Measurements from ENCODE around the gene FHIT.

GRCh38 chr3:60366486-60366885 lies 884.8 kb downstream of the FHIT start:
- TF ChIP-seq, protein P1, sequence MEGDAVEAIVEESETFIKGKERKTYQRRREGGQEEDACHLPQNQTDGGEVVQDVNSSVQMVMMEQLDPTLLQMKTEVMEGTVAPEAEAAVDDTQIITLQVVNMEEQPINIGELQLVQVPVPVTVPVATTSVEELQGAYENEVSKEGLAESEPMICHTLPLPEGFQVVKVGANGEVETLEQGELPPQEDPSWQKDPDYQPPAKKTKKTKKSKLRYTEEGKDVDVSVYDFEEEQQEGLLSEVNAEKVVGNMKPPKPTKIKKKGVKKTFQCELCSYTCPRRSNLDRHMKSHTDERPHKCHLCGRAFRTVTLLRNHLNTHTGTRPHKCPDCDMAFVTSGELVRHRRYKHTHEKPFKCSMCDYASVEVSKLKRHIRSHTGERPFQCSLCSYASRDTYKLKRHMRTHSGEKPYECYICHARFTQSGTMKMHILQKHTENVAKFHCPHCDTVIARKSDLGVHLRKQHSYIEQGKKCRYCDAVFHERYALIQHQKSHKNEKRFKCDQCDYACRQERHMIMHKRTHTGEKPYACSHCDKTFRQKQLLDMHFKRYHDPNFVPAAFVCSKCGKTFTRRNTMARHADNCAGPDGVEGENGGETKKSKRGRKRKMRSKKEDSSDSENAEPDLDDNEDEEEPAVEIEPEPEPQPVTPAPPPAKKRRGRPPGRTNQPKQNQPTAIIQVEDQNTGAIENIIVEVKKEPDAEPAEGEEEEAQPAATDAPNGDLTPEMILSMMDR (IDR thresholded peaks at IDR 0.05), result no peak
- no peak for TF ChIP-seq EP300 (IDR thresholded peaks at IDR 0.05)
